Neural cell (in vitro differentiated cells): ENCODE data around the gene KLC1. TPM values are rescaled to one million over a fixed set of nuclear protein-coding genes. Genes with fewer than 3 reads are reported as not detected.

ENCODE experiments used
- H2AFZ ChIP-seq: fragments of 200-600, 300-800 bp; sonication (generic), shearing (Covaris generic); 2 replicates; pipeline ENCODE4 v1.6.0; 2014; ENCODE audit warnings: low read depth, mild to moderate bottlenecking, antibody characterized with exemption, low read length, moderate library complexity
- H3F3A ChIP-seq: fragments of 200-600 bp; shearing (Covaris generic); 2 replicates; pipeline ENCODE4 v1.6.1; 2016; ENCODE audit warnings: mild to moderate bottlenecking, moderate library complexity, mixed read lengths, antibody characterized with exemption, low read length; ENCODE audit not compliant: insufficient read depth, poor library complexity, severe bottlenecking
- H3K27ac ChIP-seq: fragments of 200-600, 300-800 bp; sonication (generic), shearing (Covaris generic); 2 replicates; pipeline ENCODE4 v1.5.1; 2014; ENCODE audit warnings: mild to moderate bottlenecking, low read length, moderate library complexity
- H3K27me3 ChIP-seq: fragments of 300-800, 200-600 bp; sonication (generic), shearing (Covaris generic); 2 replicates; pipeline ENCODE4 v1.6.0; 2014; ENCODE audit warnings: mild to moderate bottlenecking, low read depth, low read length, moderate library complexity; ENCODE audit not compliant: insufficient read depth
- H3K36me3 ChIP-seq: fragments of 300-800, 200-600 bp; sonication (generic), shearing (Covaris generic); 2 replicates; pipeline ENCODE4 v1.5.1; 2014; ENCODE audit warnings: mild to moderate bottlenecking, antibody characterized with exemption, low read length, moderate library complexity; ENCODE audit not compliant: insufficient read depth
- H3K4me2 ChIP-seq: fragments of 300-800, 200-600 bp; sonication (generic), shearing (Covaris generic); 2 replicates; pipeline ENCODE4 v1.6.0; 2014; ENCODE audit warnings: mild to moderate bottlenecking, low read length
- H3K4me3 ChIP-seq: fragments of 300-800, 200-600 bp; sonication (generic), shearing (Covaris generic); 2 replicates; pipeline ENCODE4 v1.5.1; 2014; ENCODE audit warnings: mild to moderate bottlenecking, low read length, moderate library complexity
- H3K79me2 ChIP-seq: fragments of 200-600 bp; shearing (Covaris generic); replicated peaks from 2 replicates; pipeline ENCODE4 v1.6.0; 2014; ENCODE audit warnings: mild to moderate bottlenecking, low read length, moderate library complexity; ENCODE audit not compliant: insufficient read depth
- H3K9ac ChIP-seq: fragments of 300-800, 200-600 bp; sonication (generic), shearing (Covaris generic); 2 replicates; pipeline ENCODE4 v1.6.1; 2016; ENCODE audit warnings: mild to moderate bottlenecking, low read length, mixed read lengths
- H3K9me2 ChIP-seq: fragments of 200-600 bp; shearing (Covaris generic); 2 replicates; pipeline ENCODE4 v1.6.1; 2016; ENCODE audit warnings: mild to moderate bottlenecking, low read length, mixed read lengths; ENCODE audit not compliant: insufficient read depth
- H3K9me3 ChIP-seq: fragments of 200-600, 300-800 bp; sonication (generic), shearing (Covaris generic); 2 replicates; pipeline ENCODE4 v1.6.1; 2016; ENCODE audit warnings: mild to moderate bottlenecking, mixed run types, low read length, moderate library complexity, mixed read lengths
- H4K20me1 ChIP-seq: fragments of 200-600 bp; shearing (Covaris generic); 2 replicates; pipeline ENCODE4 v1.6.1; 2016; ENCODE audit warnings: mild to moderate bottlenecking, mixed run types; ENCODE audit not compliant: insufficient read depth
- EP300 ChIP-seq: fragments of 450-650 bp; conservative IDR thresholded peaks from 2 replicates; pipeline ENCODE4 v1.6.1; 2014; ENCODE audit warnings: antibody characterized with exemption, mild to moderate bottlenecking, moderate library complexity; ENCODE audit not compliant: poor library complexity, severe bottlenecking
- MXI1 ChIP-seq: fragments of 450-650 bp; conservative IDR thresholded peaks from 2 replicates; pipeline ENCODE4 v1.6.1; 2014; ENCODE audit warnings: antibody characterized with exemption, mild to moderate bottlenecking; ENCODE audit not compliant: poor library complexity, severe bottlenecking
- POLR2AphosphoS5 ChIP-seq: IDR thresholded peaks from 2 replicates; pipeline ENCODE4 v1.6.1; 2012
- RAD21 ChIP-seq: fragments of 450-650 bp; conservative IDR thresholded peaks from 2 replicates; pipeline ENCODE4 v1.6.1; 2014; ENCODE audit warnings: antibody characterized with exemption, mild to moderate bottlenecking, moderate library complexity
- REST ChIP-seq: IDR thresholded peaks from 2 replicates; pipeline ENCODE4 v1.6.1; 2012; ENCODE audit warnings: borderline replicate concordance
- polyA plus RNA-seq: library from polyadenylated mRNA; depleted of rRNA; stranded (reverse); fragments of >200 nt; gene quantifications from 2 replicates; pipeline ENCODE4 v1.2.3, GENCODE V29; 2014
- TF ChIP-seq, protein P1 (sequence below): fragments of 450-650 bp; IDR thresholded peaks from 2 replicates; pipeline ENCODE4 v1.5.1; 2014; ENCODE audit warnings: antibody characterized with exemption, mild to moderate bottlenecking, moderate library complexity; ENCODE audit not compliant: poor library complexity, severe bottlenecking

KLC1 gene
- polyA plus RNA-seq, 1 donor from 2014 or later: 1,272 TPM

GRCh38 chr14:103741876-103742275 lies 112.9 kb downstream of the KLC1 start:
- Histone ChIP-seq H3K4me3 (no peak overlapping the region), H3K9me3 (no peaks in the 10 kb centered on the region), H3K9ac (no peak overlapping the region), H3K4me2 (no peak overlapping the region), H3K27me3 (no peaks in the 10 kb centered on the region), H3K79me2 (no peaks in the 10 kb centered on the region), H3F3A (no peaks in the 10 kb centered on the region), H3K9me2 (no peaks in the 10 kb centered on the region), H3K27ac (no peak overlapping the region), H2AFZ (no peak overlapping the region), H4K20me1 (no peaks in the 10 kb centered on the region), H3K36me3 (no peaks in the 10 kb centered on the region)
- TF ChIP-seq EP300 (no peak), POLR2AphosphoS5 (no peak), RAD21 (no peak), REST (no peak)

DNA sequence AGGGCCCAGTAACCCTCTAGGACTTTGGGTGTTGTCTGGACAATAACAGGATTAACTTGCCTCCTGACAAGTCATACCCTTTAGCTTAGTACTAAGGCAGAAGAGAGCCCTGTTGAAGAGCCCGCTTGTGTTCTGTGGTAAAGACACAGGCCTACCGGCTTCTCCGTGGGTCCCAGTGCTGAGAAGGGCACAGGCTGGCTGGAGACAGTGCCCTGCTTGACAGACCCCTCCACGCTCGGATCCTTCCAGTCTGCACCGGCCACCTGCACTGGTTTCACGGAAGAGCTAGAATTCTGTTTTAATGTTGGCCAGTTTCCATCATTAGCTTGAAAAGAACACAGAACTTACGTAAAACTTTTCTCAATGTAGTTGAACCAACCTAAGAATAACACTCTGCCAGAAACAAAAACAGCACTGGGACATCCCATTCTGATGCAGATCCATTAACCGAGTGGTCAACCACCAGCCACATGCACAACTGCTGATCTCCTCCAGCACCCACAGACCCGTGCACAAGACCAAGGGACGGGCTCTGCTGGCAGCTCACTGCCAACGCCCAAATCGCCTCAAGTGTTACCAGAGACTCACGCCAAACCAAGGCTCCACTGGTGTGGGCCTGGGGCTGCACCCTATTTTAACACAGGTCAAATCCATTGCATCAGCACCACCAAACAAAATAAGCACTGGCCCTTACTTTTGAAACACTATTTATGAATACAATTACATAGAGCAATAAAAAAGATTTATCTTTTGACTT lies 113.7 kb downstream of the KLC1 start:
- H2AFZ ChIP-seq: no peak overlapping the region
- H3K27ac ChIP-seq: no peak overlapping the region
- no peaks in the 10 kb centered on the region for H3K36me3 ChIP-seq
- no peaks in the 10 kb centered on the region for H3K9me3 ChIP-seq
- no peak overlapping the region for H3K4me3 ChIP-seq
- no peaks in the 10 kb centered on the region for H3K27me3 ChIP-seq
- H3K9ac ChIP-seq: no peak overlapping the region
- H3F3A ChIP-seq: no peaks in the 10 kb centered on the region
- no peaks in the 10 kb centered on the region for H4K20me1 ChIP-seq
- TF ChIP-seq MXI1 (no peak), EP300 (no peak), POLR2AphosphoS5 (no peak), REST (no peak)
- TF ChIP-seq, protein P1, sequence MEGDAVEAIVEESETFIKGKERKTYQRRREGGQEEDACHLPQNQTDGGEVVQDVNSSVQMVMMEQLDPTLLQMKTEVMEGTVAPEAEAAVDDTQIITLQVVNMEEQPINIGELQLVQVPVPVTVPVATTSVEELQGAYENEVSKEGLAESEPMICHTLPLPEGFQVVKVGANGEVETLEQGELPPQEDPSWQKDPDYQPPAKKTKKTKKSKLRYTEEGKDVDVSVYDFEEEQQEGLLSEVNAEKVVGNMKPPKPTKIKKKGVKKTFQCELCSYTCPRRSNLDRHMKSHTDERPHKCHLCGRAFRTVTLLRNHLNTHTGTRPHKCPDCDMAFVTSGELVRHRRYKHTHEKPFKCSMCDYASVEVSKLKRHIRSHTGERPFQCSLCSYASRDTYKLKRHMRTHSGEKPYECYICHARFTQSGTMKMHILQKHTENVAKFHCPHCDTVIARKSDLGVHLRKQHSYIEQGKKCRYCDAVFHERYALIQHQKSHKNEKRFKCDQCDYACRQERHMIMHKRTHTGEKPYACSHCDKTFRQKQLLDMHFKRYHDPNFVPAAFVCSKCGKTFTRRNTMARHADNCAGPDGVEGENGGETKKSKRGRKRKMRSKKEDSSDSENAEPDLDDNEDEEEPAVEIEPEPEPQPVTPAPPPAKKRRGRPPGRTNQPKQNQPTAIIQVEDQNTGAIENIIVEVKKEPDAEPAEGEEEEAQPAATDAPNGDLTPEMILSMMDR: no peak
- no peaks in the 10 kb centered on the region for H3K9me2 ChIP-seq
- H3K4me2 ChIP-seq: no peak overlapping the region
- no peaks in the 10 kb centered on the region for H3K79me2 ChIP-seq
